Limb (tissue), 2 donors: ENCODE measurements around the gene CYSTM1.

Experiments used
- DNase-seq, 2 donors: peaks; one replicate each; pipeline ENCODE4 v3.0.0-alpha.2; 2016; ENCODE audit errors: extremely low spot score in 2 of 2

Gene CYSTM1

GRCh38 chr5:140255460-140256157, 80.6 kb downstream of the CYSTM1 start:
- DNase-seq, result no peak

DNA sequence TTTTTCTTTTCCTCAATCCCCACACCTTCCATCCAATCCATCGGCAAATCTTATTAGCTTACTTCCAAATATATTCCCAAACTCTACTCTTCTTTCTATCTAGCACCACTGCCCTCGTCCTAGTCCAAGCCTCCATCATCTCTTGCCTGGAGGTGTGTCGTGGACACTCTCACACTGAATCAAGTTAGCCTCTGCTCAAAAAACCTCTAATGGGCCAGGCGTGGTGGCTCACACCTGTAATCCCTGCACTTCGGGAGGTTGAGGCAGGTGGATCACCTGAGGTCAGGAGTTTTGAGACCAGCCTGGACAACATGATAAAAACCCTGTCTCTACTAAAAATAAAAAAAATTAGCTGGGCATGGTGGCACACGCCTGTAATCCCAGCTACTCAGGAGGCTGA, 81.7 kb downstream of the CYSTM1 start:
- no peak for DNase-seq

DNA sequence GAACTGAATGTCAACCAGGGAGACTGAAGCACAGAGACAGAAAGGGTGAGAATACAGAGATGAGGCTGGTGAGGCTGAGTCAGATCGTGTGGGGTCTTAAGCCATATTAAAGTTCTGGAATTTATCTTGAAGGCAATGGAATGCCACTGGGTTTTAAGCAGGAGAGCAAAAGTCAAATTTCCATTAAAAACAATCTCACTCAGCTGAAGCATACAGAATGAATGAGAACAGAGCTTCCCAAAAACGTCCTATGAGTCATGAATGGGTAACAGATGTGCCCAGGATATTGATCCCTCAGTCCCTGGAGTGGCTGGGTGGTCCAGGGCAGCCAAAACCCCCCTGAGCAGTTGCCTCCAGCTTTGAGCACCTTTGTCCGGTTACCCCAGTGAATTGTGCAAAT, 83.0 kb downstream of the CYSTM1 start:
- DNase-seq, result no peak

DNA sequence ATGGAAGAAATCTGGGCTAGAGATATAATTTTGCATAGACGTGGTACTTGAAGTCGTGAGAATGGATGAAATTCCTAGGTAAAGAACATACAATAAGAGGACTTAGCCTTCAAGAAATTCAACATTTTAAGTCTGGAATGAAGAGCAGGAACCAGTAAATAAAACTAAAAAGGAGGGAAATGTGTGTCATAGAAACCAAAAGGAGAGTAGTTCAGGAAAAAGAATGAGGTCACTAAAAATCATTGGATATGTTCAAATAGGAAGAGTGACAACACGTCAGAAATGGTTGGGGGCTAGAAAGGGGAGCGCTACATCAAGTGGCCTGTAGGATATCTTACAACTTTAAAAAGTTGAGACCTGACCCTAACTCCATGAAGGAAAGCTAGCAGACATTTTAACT, 83.9 kb downstream of the CYSTM1 start:
- DNase-seq, result no peak

GRCh38 chr5:140259500-140259899, 84.5 kb downstream of the CYSTM1 start:
- DNase-seq, result no peak

DNA sequence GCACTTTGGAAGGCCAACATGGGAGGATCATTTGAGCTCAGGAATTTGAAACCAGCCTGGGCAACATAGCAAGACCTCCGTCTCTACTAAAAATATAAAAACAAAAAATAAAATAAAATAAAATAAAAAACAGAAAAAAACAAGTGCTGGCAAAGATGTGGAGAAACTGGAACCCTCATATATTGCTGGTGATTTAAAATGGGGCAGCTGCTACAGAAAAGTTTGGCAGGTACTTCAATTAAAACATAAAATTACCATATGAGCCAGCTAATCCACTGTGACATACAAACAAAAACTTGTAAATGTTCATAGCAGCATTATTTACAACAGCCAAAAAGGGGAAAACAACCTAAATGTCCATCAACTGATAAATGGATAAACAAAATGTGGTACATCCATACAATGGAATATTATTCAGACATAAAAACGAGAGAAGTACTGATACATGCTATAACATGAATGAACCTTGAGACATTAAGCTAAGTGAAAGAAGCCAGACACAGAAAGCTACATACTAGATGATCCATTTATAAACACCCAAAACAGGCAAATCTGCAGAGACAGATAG, 85.2 kb downstream of the CYSTM1 start:
- no peak for DNase-seq

DNA sequence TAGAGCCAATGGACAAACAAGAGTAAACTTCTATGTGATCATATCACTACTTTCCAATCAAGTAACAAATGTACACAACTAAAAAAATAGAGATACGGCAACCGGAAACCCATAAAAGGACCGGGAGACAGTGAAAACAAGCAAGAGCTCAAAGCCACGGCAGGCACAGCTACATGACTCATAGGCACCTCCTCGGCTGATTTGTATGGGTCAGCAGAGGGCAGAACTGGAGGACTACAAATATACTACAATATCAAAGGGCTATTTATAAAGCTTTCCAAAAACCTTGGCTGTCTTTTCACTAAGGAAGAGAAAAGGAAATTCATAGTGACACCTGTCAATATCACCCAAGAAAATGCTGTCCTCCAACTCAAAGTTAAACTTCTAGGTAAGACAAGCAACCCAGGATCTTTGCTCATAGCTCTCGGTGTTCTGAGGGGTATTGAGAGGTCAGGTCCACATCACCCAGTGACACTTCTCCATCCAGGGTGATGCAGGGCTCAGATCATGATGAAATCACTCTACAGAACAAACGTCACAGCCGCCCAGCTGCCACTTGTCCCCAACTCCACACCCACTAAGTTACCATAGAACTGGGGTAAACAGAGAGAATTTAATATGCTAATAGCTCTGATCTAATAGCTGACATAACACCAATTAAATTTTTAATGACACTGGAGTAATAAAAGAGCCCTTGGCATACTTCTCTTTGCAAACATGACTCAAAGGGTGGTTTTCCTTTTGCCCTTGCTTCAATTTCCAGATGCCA, 86.6 kb downstream of the CYSTM1 start:
- DNase-seq, result no peak

GRCh38 chr5:140262221-140262620, 87.2 kb downstream of the CYSTM1 start:
- DNase-seq, result no peak

- DNase-seq, result no peak
These were observed 87.9 kb downstream of the CYSTM1 start for GRCh38 chr5:140262839-140263238.

GRCh38 chr5:140265845-140266244, 90.9 kb downstream of the CYSTM1 start:
- DNase-seq, result no peak

- DNase-seq, result no peak
These were observed 91.6 kb downstream of the CYSTM1 start for GRCh38 chr5:140266471-140267200.

DNA sequence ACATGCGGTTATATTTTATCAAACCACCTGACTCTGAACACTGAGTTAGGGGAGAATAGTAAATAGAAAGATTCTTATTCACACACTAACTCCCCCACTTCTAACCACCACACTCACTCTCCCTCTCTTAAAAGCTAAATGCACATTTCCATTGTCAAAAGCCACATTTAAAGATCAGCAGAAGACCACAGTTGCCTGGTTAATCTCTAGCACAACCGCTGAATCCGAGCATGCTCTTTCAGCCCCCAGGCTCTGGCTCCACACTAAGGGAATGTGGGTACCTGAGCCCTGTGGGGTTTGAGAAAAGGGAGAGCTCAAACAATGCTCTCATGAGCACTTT, 92.2 kb downstream of the CYSTM1 start:
- DNase-seq, result no peak

- no peak for DNase-seq
These were observed 92.6 kb downstream of the CYSTM1 start for GRCh38 chr5:140267559-140268018.

DNA sequence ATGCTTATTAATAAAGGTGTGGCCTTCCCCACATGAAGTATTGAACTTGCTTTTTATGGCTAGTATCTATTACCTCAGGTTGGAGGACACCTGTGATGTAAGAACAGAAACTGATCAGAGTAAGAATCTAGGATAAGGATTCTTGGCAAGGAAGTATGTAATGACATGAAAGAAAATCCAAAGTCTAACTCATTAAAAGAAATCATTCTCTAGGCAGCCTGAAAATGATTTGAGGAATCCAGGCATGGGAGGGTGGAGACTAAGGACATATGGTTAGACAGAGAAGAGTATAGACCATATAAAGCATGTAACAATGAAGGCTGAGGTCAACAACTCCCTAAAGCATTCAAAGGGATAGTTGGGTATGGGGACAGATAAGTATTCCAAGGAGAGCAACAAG, 95.0 kb downstream of the CYSTM1 start:
- no peak for DNase-seq

DNA sequence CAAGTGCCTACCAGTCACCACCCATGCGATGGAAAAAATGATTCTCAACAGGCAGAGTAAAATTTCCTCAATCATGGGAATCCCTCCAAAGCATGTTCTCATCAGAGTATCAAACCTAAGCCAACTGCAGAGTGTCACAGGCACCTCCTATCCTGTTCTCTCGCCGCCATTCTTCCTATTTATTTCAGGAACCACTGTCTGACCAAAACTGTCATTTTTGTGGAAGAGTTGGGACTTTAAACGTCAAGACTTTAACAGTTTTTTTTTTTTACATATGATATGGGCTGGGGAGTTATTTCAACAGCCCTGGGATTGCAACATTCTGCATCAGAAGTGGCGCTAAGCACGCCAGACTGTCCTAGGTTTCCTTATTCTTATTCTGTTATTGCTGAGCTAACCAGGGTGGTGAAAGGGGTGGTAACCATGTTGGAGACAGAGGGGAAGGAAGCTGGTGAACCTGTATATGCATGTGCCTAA, 98.5 kb downstream of the CYSTM1 start:
- no peak for DNase-seq

- no peak for DNase-seq
These were observed 100.8 kb downstream of the CYSTM1 start for GRCh38 chr5:140275837-140276236.

- no peak for DNase-seq
These were observed 107.3 kb downstream of the CYSTM1 start for GRCh38 chr5:140282266-140282665.

DNA sequence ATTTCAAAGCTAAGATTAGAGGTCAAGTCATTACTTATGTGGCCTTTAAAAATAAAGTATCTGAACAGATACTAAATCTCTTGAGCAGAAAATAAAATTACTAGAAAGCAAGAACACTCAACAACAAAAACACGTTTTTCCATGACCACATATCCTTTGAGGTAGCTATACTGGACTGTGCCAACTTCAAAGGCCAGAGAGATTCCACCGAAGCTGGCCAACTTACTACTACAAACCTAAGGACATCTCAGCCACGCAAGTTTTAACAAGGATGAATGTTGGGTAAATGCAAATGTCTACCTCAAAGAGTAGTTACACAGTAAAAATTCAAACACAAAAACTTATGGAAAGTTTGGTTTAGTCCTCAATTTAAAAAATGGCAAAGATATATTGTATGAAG, 109.0 kb downstream of the CYSTM1 start:
- no peak for DNase-seq

DNA sequence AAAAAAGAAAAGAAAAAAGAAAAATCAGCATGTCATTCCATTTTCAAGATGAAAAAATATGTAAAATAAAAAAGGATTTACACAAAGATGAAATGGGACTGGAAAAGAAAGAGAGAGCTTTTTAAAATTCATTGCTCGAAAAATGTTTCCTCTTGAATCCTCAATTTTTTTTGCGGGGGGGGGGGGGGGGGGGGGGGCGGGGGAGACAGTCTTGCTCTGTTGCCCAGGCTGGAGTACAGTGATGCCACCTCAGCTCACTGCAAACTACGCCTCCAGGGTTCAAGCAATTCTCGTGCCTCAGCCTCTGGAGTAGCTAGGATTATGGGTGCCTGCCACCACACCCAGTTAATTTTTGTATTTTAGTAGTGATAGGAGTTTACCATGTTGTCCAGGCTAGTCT, 111.4 kb downstream of the CYSTM1 start:
- DNase-seq, result no peak

DNA sequence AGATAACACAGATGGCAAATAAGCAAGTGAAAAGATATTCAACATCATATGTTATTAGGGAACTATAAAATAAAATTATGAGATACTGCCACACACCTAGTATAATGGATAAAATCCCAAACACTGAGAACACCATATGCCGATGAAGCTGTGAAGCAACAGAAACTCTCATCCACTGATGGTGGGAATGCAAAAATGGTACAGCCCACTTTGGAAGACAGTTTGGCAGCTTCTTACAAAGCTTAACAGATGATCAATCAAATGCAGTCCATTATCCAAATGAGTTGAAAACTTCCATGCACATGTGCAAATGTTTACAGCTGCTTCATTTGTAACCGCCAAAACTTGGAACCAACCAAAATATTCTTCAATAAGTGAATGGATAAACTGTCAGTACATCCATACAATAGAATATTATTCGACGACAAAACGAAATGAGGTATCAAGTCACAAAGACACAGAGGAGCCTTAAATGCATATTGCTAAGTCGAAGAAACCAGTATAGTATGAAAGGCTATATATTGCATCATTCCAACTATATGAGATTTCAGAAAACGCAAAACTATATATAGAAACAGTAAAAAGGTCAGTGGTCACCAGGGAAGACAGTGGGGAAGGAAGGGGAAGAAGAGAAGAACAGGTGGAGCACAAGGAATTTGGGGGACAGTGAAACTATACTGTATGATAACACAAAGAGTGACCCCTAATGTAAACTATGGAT, 113.0 kb downstream of the CYSTM1 start:
- no peak for DNase-seq
